ENCODE results near the gene PMS1. TPM values are rescaled to one million over a fixed set of nuclear protein-coding genes. Genes with fewer than 3 reads are reported as not detected.

Gene PMS1
- total and polyA plus RNA-seq, 2 donors (not counting 1 experiment from before 2014, with no cell fraction given) = 14.9 to 44.2 TPM

DNA sequence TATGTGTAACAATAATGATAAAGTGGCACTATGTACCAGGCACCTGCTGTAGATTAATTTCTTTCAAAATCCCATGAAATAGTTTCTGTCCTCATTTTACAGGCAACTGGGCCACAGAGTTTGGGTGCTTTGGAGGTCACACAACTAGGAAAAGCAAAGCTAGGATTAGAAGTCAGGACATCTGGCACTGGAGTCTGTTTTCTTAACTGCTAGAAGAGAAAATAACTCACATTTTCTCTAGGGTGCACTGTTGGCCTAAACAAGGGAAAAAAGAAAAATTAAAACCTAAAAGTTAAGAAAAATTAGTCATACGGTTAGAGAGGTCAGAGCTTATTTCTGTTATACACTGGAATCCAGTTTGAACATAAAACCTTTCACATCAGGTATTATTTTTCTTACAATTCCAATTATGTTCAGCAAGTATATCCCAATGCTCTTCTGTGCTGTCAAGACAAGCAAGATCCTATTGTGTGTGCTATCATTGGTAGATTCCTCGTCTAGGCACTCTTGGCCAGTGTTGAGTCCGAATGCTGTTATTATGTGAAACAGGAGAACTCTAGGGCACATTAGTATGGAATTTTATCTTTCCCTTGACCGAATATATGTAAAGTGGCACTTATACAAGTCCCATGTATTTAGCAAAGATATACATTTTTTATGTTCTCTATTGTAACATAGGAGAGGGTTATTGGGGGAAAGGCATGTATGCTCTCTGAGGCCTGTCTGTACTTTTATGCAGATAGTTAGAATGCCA is 20.2 kb upstream of the PMS1 start:
- no peaks in the 10 kb centered on the region for H3K9me3 ChIP-seq (ENCODE audit: control extremely low read depth in 1 of 3, control insufficient read depth in 2 of 3, insufficient read depth in 1 of 3, low read length in 2 of 3)
- no peaks in the 10 kb centered on the region for H3K27me3 Mint-ChIP-seq
- TF ChIP-seq EZH2 (IDR thresholded peaks at IDR 0.05; ENCODE audit: borderline replicate concordance, insufficient read depth, low read depth, low read length, poor library complexity, severe bottlenecking) = no peak
- TF ChIP-seq, protein P1, sequence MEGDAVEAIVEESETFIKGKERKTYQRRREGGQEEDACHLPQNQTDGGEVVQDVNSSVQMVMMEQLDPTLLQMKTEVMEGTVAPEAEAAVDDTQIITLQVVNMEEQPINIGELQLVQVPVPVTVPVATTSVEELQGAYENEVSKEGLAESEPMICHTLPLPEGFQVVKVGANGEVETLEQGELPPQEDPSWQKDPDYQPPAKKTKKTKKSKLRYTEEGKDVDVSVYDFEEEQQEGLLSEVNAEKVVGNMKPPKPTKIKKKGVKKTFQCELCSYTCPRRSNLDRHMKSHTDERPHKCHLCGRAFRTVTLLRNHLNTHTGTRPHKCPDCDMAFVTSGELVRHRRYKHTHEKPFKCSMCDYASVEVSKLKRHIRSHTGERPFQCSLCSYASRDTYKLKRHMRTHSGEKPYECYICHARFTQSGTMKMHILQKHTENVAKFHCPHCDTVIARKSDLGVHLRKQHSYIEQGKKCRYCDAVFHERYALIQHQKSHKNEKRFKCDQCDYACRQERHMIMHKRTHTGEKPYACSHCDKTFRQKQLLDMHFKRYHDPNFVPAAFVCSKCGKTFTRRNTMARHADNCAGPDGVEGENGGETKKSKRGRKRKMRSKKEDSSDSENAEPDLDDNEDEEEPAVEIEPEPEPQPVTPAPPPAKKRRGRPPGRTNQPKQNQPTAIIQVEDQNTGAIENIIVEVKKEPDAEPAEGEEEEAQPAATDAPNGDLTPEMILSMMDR (IDR thresholded peaks at IDR 0.05) = no peak
- no CpG with 5 or more reads among the region's 4 CpGs for WGBS (ENCODE audit: insufficient coverage)
- H3K4me2 ChIP-seq (replicated peaks; ENCODE audit: low read depth, low read length, poor library complexity, severe bottlenecking) = peak overlapping the region; percentile 86
- POLR2A ChIA-PET = interaction anchor here (4.2 kb wide), 1 partner anchor 20 kb away, joined by 32 read pairs; the partner anchor contains the start of genes ORMDL1 and PMS1
- peak overlapping the region; percentile 41 for H3K4me3 Mint-ChIP-seq
- CTCF ChIA-PET = interaction anchor here (0.9 to 4.6 kb wide), 9 partner anchors 9 to 105 kb away, joined by 3 to 37 read pairs (median 8); partner anchors contain the start of genes ANKAR and ASNSD1
- H3K27ac ChIP-seq (ENCODE audit: low read length in 2 of 2) = no peak overlapping the region
- no peaks in the 10 kb centered on the region for H4K20me1 ChIP-seq (ENCODE audit: control insufficient read depth, insufficient read depth, low read length, poor library complexity, severe bottlenecking)
- H3K4me1 Mint-ChIP-seq = peaks cover 6% of the 10 kb centered on the region
- ATAC-seq (ENCODE audit: low read depth) (no peak), DNase-seq (no peak)
- H3K4me3 ChIP-seq (ENCODE audit: control extremely low read depth in 1 of 5, extremely low read depth in 1 of 5, insufficient read depth in 1 of 5, low read depth in 2 of 5, low read length in 4 of 5) = no peak overlapping the region
- H3K4me1 ChIP-seq (ENCODE audit: control insufficient read depth in 2 of 2, insufficient read depth in 2 of 2, low read length in 2 of 2) = peaks cover 9 to 10% of the 10 kb centered on the region in 2 donors
- no peak overlapping the region for H3K9ac ChIP-seq (ENCODE audit: low read length)
- H3K79me2 ChIP-seq (ENCODE audit: control insufficient read depth, insufficient read depth, low read length) = peaks cover 6% of the 10 kb centered on the region
- H3K27ac Mint-ChIP-seq = peak overlapping the region; percentile 37
- no peaks in the 10 kb centered on the region for H3K27me3 ChIP-seq (replicated peaks in 1 of 4; ENCODE audit: control extremely low read depth in 1 of 4, control insufficient read depth in 3 of 4, insufficient read depth in 4 of 4, low read length in 3 of 4)
- no peaks in the 10 kb centered on the region for H3K9me3 Mint-ChIP-seq (ENCODE audit: insufficient read depth)
- H2AFZ ChIP-seq (ENCODE audit: insufficient read depth, low read depth, low read length, poor library complexity, severe bottlenecking) = peak overlapping the region; percentile 99
- intact Hi-C loops (cut with micrococcal nuclease) = loop anchor here (1.0 to 2.0 kb wide), 2 partner anchors 90 to 885 kb away; partner anchors contain the start of genes ANKAR and NAB1
- peaks cover 0 to 9% of the 10 kb centered on the region in 2 experiments for H3K36me3 ChIP-seq (replicated peaks in 1 of 2; ENCODE audit: control extremely low read depth in 1 of 2, control insufficient read depth in 1 of 2, extremely low read depth in 1 of 2, insufficient read depth in 2 of 2, low read length in 1 of 2)
